Esophagus (tissue), 2 donors: ENCODE measurements around the gene CTSD. TPM values are rescaled to one million over a fixed set of nuclear protein-coding genes. Genes with fewer than 3 reads are reported as not detected.

Source experiments
- H3K27ac ChIP-seq, 2 donors: one replicate each; pipeline ENCODE4 v1.5.1; 2013; ENCODE audit warnings: low read depth in 2 of 2, mild to moderate bottlenecking in 2 of 2, inconsistent platforms in 1 of 2, low read length in 1 of 2, moderate library complexity in 1 of 2
- H3K27me3 ChIP-seq, 2 donors: one replicate each; pipeline ENCODE4 v1.6.1; 2013; ENCODE audit warnings: low read length in 2 of 2, control low read depth in 1 of 2, mild to moderate bottlenecking in 1 of 2; ENCODE audit not compliant: insufficient read depth in 2 of 2, control insufficient read depth in 1 of 2
- H3K36me3 ChIP-seq, 2 donors: one replicate each; pipeline ENCODE4 v1.6.1; 2013; ENCODE audit warnings: low read length in 1 of 2; ENCODE audit not compliant: control insufficient read depth in 2 of 2, insufficient read depth in 2 of 2
- H3K4me1 ChIP-seq, 2 donors: one replicate each; pipeline ENCODE4 v1.6.1; 2013; ENCODE audit warnings: low read length in 1 of 2; ENCODE audit not compliant: control insufficient read depth in 2 of 2, insufficient read depth in 2 of 2
- H3K4me3 ChIP-seq, 2 donors: one replicate each; pipeline ENCODE4 v1.5.1; 2013; ENCODE audit warnings: low read length in 2 of 2, mild to moderate bottlenecking in 2 of 2, low read depth in 1 of 2, moderate library complexity in 1 of 2
- H3K9me3 ChIP-seq, 2 donors: one replicate each; pipeline ENCODE4 v1.6.1; 2013; ENCODE audit warnings: mild to moderate bottlenecking in 2 of 2, low read depth in 1 of 2, low read length in 1 of 2, moderate library complexity in 1 of 2; ENCODE audit not compliant: control insufficient read depth in 2 of 2, insufficient read depth in 1 of 2
- WGBS, 2 donors: extraction: QIAGEN DNeasy Blood & Tissue Kit; methylation state at CpG; one replicate each; pipeline ENCODE4 v1.1.7; 2013; 5-methylcytosine and 5-hydroxymethylcytosine counted together
- polyA plus RNA-seq, 2 donors: library from polyadenylated mRNA; stranded (reverse); fragments of 200-250 nt; gene quantifications; one replicate each; pipeline ENCODE4 v1.2.3, GENCODE V29; 2013
- donor health status: healthy with polysubstance abuse.
- donor health status: Bipolar disorder and iron deficiency.

Gene CTSD
- polyA plus RNA-seq, 2 donors: 273 to 284 TPM

GRCh38 chr11:1746956-1747752, 16.6 kb downstream of the CTSD start:
- WGBS, 2 donors: 87 to 88% methylated on average over 20 to 21 of the region's 21 CpGs
- Histone ChIP-seq H3K27ac (no peak overlapping the region), H3K9me3 (peaks cover 0 to 4% of the 10 kb centered on the region in 2 donors), H3K27me3 (no peaks in the 10 kb centered on the region), H3K4me3 (peak overlapping the region in 1 of 2 donors; percentile 20), H3K4me1 (peaks cover 10 to 22% of the 10 kb centered on the region in 2 donors), H3K36me3 (no peaks in the 10 kb centered on the region)

- H3K27me3 ChIP-seq: no peaks in the 10 kb centered on the region
- 65 to 79% methylated on average over 19 to 22 of the region's 22 CpGs for WGBS, 2 donors
- peaks cover 0 to 4% of the 10 kb centered on the region in 2 donors for H3K9me3 ChIP-seq
- H3K4me3 ChIP-seq: no peak overlapping the region
- H3K36me3 ChIP-seq: no peaks in the 10 kb centered on the region
- no peak overlapping the region for H3K27ac ChIP-seq
- peaks cover 10 to 22% of the 10 kb centered on the region in 2 donors for H3K4me1 ChIP-seq
Observed at GRCh38 chr11:1746511-1746931, 17.2 kb downstream of the CTSD start.

- H3K36me3 ChIP-seq: no peaks in the 10 kb centered on the region
- WGBS, 2 donors: 93% methylated on average over 14 of the region's 14 CpGs
- no peak overlapping the region for H3K27ac ChIP-seq
- H3K4me3 ChIP-seq: no peak overlapping the region
- H3K27me3 ChIP-seq: no peaks in the 10 kb centered on the region
- H3K9me3 ChIP-seq: peaks cover 0 to 4% of the 10 kb centered on the region in 2 donors
- peaks cover 7 to 18% of the 10 kb centered on the region in 2 donors for H3K4me1 ChIP-seq
Observed at GRCh38 chr11:1745701-1746320, 17.9 kb downstream of the CTSD start.

- H3K36me3 ChIP-seq: no peaks in the 10 kb centered on the region
- peaks cover 0 to 4% of the 10 kb centered on the region in 2 donors for H3K9me3 ChIP-seq
- H3K27ac ChIP-seq: no peak overlapping the region
- 74 to 75% methylated on average over 18 of the region's 18 CpGs for WGBS, 2 donors
- no peak overlapping the region for H3K4me3 ChIP-seq
- no peaks in the 10 kb centered on the region for H3K27me3 ChIP-seq
- peaks cover 6 to 15% of the 10 kb centered on the region in 2 donors for H3K4me1 ChIP-seq
Observed at GRCh38 chr11:1744891-1745700, 18.6 kb downstream of the CTSD start.

GRCh38 chr11:1744137-1744886, 19.4 kb downstream of the CTSD start:
- H3K36me3 ChIP-seq: no peaks in the 10 kb centered on the region
- H3K27ac ChIP-seq: no peak overlapping the region
- peaks cover 0 to 4% of the 10 kb centered on the region in 2 donors for H3K9me3 ChIP-seq
- WGBS, 2 donors: 65 to 67% methylated on average over 23 of the region's 23 CpGs
- peaks cover 5 to 9% of the 10 kb centered on the region in 2 donors for H3K4me1 ChIP-seq
- no peaks in the 10 kb centered on the region for H3K27me3 ChIP-seq
- no peak overlapping the region for H3K4me3 ChIP-seq

GRCh38 chr11:1743585-1744136, 20.1 kb downstream of the CTSD start:
- H3K9me3 ChIP-seq: peaks cover 0 to 4% of the 10 kb centered on the region in 2 donors
- WGBS, 2 donors: 76 to 85% methylated on average over 8 to 10 of the region's 10 CpGs
- no peaks in the 10 kb centered on the region for H3K27me3 ChIP-seq
- no peak overlapping the region for H3K4me3 ChIP-seq
- no peak overlapping the region for H3K27ac ChIP-seq
- no peaks in the 10 kb centered on the region for H3K36me3 ChIP-seq
- H3K4me1 ChIP-seq: peaks cover 0 to 9% of the 10 kb centered on the region in 2 donors

- Histone ChIP-seq H3K27ac (no peak overlapping the region), H3K4me3 (no peak overlapping the region), H3K27me3 (no peaks in the 10 kb centered on the region), H3K36me3 (no peaks in the 10 kb centered on the region), H3K9me3 (peaks cover 0 to 4% of the 10 kb centered on the region in 2 donors), H3K4me1 (peaks cover 0 to 9% of the 10 kb centered on the region in 2 donors)
- WGBS, 2 donors: 91 to 92% methylated on average over 3 of the region's 3 CpGs
Observed at GRCh38 chr11:1742869-1743584, 20.7 kb downstream of the CTSD start.

GRCh38 chr11:1742371-1742770, 21.4 kb downstream of the CTSD start:
- no peak overlapping the region for H3K4me3 ChIP-seq
- H3K27ac ChIP-seq: no peak overlapping the region
- peaks cover 0 to 9% of the 10 kb centered on the region in 2 donors for H3K4me1 ChIP-seq
- no peaks in the 10 kb centered on the region for H3K36me3 ChIP-seq
- peaks cover 0 to 8% of the 10 kb centered on the region in 2 donors for H3K9me3 ChIP-seq
- 64 to 66% methylated on average over 4 of the region's 4 CpGs for WGBS, 2 donors
- no peaks in the 10 kb centered on the region for H3K27me3 ChIP-seq
